ENCODE data around the gene TEX44.

The TEX44 gene

GRCh38 chr2:231605607-231606091, 13.0 kb downstream of the TEX44 start:
- no peak for DNase-seq

GRCh38 chr2:231606941-231607340, 14.3 kb downstream of the TEX44 start:
- no peak for DNase-seq

- peak; percentile 15 to 39 for DNase-seq
These were observed 18.8 kb downstream of the TEX44 start for GRCh38 chr2:231611273-231612108.

- peak in 1 of 2 experiments; percentile 76 for DNase-seq
These were observed 19.4 kb downstream of the TEX44 start for GRCh38 chr2:231612109-231612455.

GRCh38 chr2:231612456-231613330, 20.0 kb downstream of the TEX44 start:
- peak; percentile 87 to 90 for DNase-seq

- peak; percentile 55 to 57 for DNase-seq
These were observed 20.6 kb downstream of the TEX44 start for GRCh38 chr2:231613331-231613662.

GRCh38 chr2:231613663-231614558, 21.2 kb downstream of the TEX44 start:
- peak; percentile 87 to 89 for DNase-seq

- DNase-seq, result peak; percentile 48
These were observed 21.9 kb downstream of the TEX44 start for GRCh38 chr2:231614559-231615057.

GRCh38 chr2:231615058-231615671, 22.5 kb downstream of the TEX44 start:
- DNase-seq, result no peak

- no peak for DNase-seq
These were observed 23.6 kb downstream of the TEX44 start for GRCh38 chr2:231616296-231616695.

GRCh38 chr2:231617059-231617926, 24.6 kb downstream of the TEX44 start:
- peak in 1 of 2 experiments; percentile 26 for DNase-seq

GRCh38 chr2:231621051-231621879, 28.6 kb downstream of the TEX44 start:
- no peak for DNase-seq

- DNase-seq, result no peak
These were observed 30.3 kb downstream of the TEX44 start for GRCh38 chr2:231622963-231623362.

GRCh38 chr2:231626449-231626848, 33.8 kb downstream of the TEX44 start:
- DNase-seq, result no peak

GRCh38 chr2:231627384-231628120, 34.9 kb downstream of the TEX44 start:
- DNase-seq, result no peak

- DNase-seq, result no peak
These were observed 40.0 kb downstream of the TEX44 start for GRCh38 chr2:231632559-231633142.

GRCh38 chr2:231633241-231633976, 40.7 kb downstream of the TEX44 start:
- DNase-seq, result no peak

- DNase-seq, result no peak
These were observed 41.7 kb downstream of the TEX44 start for GRCh38 chr2:231634412-231634811.
